Germinal center (tissue), 1 donor: Measurements from ENCODE around the gene ADCK2.
A peak's percentile ranks its signal among the peaks of the same experiment; 100 is the strongest.
"Not testable (repeated sequence)": the region's sequence is repeated elsewhere in the genome, so short reads cannot be mapped to it uniquely, and the experiment has no call there.

ENCODE experiments used
- DNase-seq: peaks from one replicate; pipeline ENCODE4 v3.0.0; 2012; ENCODE audit warnings: mixed read lengths, low spot score

The ADCK2 gene

DNA sequence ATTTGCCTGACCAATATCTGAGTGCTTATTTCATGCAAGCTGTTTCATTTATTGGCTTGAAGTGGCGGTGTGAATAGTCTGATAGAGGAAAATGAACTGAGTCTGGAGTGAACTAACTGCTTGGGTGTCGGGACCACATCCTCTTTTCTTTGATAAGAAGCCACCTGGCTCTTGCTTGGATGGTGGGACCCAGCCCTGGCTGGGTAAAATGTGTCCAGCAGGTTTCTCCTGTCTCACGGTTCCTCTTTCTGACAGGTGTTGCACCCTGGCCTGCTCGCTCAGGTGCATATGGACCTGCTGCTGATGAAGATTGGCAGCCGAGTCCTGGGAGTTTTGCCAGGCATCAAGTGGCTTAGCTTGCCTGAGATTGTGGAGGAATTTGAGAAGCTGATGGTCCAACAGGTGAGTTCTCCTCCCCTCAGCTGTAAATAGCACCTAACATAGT, 1.6 kb downstream of the ADCK2 start:
- peak; percentile 85 for DNase-seq

DNA sequence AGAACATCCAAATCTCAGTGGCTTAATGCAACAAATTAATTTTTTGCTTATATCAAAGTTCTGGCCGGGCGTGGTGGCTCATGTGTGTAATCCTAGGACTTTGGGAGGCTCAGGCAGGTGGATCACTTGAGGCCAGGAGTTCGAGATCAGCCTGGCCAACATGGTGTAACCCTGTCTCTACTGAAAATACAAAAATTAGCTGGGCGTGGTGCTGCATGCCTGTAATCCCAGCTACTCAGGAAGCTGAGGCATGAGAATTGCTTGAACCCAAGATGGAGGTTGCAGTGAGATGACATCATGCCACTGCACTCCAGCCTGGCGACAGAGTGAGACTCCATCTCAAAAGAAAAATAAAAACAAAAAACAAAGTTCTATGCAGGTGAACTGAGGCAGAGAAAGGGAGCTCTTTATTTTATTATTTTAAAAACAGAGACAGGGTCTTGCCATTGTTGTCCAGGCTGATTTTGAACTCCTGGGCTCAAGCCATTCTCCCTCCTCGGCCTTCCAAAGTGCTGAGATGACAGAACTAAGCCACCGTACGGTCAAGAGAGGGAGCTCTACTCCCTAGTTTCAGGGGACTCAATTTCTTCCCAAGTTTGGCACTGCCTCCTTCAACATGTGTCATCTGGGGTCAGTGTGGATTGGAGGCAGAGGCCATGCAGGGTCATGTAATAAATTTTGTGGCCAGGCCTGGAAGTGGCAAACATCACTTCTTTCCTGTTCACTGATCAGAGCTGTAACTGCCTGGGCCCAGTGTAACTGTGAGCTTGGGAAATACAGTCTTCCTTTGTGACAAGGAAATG, 2.4 kb downstream of the ADCK2 start:
- DNase-seq, result no peak

DNA sequence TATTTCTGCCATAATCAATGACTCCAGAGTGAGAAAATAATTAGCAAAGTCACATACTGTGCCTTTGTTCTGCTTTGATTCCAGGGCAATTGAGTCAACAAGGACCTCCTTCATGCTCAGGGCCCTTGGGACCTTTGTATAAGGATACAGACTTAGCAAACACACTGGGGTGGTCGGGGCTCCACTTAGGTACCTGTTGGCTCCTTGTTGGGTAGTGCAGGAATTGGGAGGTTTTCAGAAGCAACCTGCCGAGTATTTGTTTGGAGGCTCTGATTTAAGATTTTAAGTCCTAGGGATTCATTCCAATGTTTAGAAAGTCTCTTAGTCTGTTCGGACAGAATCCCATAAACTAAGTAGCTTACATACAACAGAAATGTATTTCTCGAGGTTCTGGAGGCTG, 3.0 kb downstream of the ADCK2 start:
- DNase-seq, result no peak

DNA sequence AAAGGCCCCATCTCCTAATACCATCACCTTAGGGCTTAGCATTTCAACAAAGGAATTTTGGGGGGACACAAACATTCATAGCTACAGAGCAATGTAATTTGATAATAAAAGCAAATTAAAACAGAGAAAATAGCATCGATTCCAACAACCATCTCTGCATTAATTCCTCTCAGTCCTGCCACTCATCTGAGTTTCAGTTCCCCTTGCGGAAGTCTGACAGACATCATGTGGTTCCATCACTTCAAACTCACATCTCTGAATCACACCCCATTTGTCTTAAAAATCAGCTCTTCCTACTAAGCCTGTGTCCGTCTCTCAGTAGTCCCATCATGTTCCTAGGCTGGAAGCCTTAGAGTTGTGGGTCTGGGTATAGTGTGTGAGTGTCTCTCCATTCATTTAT, 3.6 kb downstream of the ADCK2 start:
- DNase-seq, result peak; percentile 66

DNA sequence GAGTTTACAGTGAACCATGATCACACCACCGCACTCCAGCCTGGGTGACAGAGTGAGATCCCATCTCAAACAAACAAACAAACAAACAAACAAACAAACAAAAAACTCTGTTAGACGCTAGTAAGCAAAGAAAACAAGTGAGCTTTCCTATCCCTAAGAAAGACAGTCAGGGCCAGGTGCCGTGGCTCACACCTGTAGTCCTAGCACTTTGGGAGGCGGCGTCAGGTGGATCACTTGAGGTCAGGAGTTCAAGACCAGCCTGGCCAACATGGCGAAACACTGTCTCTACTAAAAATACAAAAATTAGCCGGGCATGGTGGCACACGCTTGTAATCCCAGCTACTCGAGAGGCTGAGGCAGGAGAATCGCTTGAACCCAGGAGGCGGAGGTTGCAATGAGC, 4.2 kb downstream of the ADCK2 start:
- DNase-seq, result not testable (repeated sequence)

DNA sequence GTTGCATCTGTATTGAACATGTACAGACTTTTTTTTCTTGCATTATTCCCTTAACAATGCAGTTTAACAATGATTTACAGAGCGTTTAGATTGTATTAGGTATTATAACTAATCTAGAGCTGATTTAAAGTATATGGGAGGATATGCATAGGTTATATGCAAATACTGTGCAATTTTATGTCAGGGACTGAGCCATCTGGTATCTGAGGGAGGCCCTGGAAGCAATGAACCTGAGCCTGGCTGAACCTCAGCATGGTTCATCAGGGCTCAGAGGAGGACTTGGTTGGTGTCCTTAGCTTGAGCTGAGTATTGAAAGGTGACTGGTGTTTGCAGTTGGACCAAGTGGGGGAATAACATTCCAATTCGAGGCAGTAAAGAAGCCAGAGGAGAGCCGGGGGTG, 4.8 kb downstream of the ADCK2 start:
- DNase-seq, result peak; percentile 45

DNA sequence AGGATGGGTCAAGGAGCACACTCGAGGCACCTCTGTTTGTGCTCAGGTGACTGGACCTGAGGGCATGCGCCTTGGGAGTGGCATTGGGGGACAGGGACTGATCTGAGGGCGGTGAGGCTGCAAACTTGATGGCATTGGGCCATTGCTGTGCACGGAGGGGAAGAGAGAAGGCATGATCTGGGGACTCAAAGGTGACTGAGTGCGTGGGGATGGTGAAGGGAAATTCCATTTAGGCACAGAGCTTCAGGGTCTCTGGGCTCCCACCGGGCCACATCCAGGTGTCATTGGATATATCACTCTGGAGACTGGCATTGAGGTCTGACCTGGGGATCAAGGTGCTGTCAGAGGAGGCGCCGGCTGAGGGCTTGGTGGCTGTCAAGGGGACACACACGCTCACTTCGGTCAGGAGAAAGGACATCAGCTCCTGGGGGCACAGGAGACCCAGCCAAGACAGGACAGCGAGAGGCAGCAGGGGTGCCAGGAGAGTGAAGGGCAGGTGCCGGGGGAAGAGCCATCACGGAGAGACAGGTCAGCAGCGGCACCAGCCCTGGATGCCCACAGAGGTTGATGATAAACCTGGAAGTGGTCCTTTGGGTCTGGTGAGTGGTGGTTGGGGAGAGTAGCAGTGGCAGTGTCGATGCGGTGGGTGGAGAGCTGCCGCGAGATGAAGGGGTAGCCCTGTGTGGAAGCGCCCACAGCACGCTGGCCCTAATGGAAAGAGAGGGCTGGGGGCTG, 5.5 kb downstream of the ADCK2 start:
- no peak for DNase-seq

DNA sequence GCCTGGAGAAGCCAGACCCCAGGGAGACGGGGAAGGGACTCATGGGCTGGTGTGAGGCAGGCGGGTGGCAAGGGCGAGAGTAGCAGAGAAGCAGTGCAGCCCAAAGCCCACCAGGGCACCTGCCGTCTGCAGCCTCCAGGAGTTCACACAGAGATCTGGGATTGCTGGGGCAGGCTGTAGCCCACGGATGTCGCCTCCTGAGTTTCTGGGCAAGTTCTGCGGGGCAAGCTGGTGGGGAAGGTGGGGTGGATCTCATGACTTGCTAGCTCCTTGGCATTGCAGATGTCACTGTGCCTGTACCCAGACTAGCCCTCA, 6.0 kb downstream of the ADCK2 start:
- no peak for DNase-seq

DNA sequence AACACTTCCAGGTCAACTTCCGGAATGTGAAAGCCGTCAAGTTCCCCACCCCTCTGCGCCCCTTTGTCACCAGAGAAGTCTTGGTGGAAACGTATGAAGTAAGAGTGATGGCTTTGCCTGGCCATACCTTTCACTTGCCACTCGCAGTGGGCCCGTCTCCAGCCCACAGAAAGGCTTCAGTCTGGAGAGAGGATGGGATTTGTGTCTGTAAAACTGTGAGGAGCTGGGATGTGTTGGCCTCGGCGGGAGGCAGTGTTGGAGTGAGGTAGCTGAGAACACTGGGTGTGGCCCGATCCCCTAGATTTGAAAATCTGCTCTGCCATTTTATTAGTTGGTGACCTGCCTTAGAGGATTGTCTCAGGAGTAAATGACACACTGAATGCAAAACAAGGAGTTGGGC, 6.4 kb downstream of the ADCK2 start:
- DNase-seq, result no peak

DNA sequence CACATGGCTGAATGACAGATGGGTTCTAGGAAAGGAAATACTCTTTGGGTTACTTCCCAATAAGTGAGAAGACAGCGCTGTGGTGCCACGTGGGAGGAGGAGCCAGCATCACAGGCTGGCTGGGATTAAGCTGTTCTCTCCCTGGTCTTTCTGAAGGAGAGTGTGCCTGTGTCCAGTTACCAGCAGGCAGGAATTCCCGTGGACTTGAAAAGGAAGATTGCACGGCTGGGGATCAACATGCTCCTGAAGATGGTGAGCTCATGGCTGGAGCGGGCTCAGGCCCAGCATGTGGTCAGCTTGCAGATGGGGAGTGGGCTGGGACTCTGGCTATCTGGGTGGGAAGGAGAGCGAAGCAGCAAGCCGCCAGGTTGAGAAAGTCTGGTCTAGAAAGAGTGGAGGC, 8.1 kb downstream of the ADCK2 start:
- DNase-seq, result no peak

DNA sequence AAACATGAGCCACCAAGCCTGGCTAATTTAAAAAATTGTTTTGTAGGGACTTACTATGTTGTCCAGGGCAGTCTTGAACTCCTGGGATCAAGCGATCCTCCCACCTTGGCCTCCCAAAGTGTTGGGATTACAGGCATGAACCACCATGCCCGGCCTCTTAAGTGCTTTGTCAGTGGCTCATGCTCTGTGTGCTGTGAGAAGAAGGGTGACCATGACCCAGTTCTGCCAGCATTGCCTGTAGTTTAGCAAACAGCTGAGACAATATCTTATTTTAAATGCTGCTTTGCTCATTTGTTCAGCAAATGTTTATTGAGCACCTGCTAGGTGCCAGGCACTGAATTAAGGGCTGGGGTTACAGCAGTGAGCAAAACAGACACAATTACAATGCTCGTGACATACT, 9.0 kb downstream of the ADCK2 start:
- no peak for DNase-seq

DNA sequence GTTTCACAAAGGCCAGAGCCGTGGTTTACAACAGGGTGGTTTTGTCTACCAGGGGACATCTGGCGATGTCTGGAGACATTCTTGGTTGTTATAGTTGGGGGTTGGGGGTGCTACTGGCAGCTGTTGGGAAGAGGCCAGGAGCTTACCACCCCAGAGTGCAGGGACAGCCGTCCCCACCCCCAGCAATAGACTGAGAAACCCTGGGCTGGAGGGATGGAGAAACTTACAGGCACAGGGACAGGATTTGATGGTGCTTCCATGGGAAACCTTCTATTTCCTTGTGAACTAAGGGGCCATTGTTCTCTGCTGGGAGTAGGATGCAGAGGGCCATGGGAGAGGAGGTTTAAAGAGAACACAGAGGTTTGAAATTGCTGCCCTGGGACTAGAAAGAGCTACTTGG, 10.9 kb downstream of the ADCK2 start:
- DNase-seq, result no peak

DNA sequence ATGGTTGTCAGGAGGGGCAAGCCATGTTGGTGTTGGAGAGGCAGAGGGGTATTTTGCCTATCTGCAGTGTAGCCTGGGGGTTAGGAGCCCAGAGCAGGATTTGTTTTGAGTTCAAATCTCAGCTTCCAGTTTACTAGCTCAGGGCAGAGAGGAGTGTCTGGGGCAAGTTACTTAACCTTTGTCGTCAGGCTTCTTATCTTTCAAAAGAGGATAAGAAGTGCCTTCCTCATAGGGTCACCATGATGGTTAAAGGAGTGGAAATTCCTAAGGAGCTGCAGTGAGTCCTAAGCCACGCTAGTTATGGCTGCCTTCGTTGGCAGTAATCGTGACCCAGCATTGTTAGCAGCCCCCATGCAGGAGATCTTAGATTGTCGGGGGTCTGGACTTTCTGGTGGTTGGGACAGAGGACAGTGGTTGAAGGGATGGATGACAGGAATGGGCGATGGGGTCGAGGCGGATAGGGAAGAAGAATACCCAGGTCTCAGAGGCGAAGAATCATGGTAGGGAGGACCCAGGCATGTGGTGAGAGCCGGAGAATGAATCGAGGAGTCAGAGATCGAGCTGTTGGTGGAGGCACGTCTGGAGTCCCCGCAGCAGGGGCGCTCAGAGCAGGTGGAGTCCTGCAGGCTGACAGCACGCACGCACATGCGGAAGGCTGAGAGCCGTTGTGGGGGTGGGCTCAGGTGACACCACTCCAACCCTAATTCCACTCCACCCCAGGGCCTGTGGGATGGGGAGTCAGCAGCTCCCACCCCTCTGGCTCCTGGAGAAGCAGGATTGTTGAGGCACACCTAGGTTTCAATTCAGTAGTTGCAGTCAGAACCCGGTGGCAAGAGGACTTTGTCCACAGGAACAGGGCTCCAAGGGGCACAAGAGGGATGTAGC, 11.6 kb downstream of the ADCK2 start:
- DNase-seq, result no peak

DNA sequence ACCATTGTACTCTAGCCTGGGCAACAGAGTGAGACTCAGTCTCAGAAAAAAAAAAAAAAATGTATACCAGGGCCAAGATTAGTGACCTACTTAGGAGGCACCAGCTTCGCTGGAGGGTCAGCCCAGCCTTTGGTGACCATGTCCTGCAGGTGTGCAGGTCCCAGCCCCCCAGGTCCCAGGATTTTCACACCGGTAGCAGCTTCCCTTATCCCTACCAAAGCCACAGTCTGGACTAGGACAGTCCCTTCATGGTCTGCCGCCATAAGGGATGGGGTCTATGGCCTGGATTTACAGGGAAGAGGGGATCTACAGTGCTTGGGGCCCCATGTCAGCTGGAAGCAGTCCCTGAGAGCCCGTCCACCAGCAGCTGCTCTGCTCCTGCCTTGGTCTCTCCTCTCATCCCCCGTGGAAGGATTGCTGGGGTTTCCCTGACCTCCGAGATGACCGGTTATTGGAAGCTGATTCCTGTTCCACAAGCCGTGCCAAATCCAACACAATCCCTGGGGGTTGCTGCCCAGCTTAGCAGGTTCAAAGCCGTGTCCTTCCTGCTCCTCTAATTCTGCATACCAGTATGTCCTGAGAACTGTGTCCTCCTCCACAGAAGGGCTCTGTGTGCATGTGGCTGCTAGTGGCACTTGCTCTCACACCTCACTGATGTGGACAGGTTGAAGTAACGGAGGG, 12.8 kb downstream of the ADCK2 start:
- no peak for DNase-seq

DNA sequence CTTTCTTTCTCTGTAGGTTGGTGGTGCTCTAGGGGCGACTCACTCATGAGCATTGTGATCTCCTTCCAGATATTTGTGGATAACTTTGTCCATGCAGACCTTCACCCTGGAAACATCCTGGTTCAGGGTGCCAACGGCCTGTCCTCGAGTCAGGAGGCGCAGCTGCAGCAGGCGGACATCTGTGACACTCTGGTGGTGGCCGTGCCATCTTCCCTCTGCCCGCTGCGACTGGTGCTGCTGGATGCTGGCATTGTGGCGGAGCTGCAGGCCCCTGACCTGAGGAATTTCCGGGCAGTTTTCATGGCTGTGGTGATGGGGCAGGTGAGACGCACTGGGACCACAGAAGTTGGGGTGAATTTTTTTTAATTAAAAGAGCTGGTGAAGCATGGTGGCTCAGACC, 14.2 kb downstream of the ADCK2 start:
- DNase-seq, result no peak

DNA sequence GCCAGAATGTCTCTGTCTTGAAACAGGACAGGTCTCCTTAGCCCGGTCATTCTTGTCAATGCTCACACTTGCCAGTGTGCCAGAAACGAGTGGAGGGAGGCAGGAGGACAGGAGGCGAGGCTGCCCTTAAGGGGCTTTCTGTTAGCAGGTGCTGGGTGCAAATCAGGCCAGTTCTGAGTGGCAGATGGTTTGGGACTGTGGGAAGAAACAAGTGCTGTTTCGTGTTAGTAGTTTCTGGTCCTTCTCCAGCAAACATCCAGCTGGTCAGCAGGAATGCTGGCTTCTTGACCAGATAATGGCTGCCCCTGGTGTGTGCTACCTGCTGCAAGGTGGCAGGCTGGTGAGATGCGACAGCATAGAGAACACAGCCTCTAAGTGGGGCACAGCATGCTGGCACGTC, 15.6 kb downstream of the ADCK2 start:
- DNase-seq, result no peak

DNA sequence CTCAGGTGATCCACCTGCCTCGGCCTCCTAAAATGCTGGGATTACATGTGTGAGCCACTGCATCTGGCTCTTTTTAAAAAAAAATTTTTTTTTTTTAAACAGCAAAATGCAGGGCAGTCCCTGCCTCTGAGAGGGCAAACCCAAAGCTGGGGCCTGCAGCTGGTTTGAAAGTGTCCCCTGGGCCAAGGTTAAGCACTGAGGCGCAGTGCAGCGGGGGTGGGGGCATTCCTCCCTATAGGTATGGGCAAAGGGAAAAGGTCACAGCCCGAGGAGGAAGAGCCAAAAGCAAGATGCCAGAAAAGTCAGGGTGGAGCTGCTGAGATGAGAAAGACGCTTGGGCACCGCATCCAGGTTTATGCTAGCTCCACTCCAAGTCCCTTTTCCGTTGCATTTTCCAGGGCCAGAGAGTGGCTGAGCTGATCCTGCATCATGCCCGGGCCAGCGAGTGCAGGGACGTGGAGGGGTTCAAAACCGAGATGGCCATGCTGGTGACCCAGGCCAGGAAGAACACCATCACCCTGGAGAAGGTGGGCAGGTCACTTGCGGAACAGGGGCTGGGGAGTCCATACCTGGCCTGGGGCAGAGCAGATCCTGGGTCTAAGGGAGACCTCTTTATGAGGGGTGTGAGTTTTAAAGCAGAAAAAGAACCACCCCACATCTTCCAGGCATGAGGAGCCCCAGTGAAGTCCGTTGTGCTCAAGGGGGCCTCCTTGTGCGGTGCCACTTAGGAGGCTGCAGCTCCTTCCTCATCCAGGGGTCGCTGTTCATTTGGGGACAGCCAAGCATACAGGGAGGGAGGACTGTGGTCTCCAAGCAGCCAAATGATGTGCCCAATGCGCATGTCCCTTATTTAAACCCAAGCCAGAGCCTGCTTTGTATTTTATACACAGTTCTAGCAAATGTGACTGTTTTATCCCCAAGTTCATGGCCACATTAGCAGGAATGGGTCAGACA, 16.7 kb downstream of the ADCK2 start:
- no peak for DNase-seq

DNA sequence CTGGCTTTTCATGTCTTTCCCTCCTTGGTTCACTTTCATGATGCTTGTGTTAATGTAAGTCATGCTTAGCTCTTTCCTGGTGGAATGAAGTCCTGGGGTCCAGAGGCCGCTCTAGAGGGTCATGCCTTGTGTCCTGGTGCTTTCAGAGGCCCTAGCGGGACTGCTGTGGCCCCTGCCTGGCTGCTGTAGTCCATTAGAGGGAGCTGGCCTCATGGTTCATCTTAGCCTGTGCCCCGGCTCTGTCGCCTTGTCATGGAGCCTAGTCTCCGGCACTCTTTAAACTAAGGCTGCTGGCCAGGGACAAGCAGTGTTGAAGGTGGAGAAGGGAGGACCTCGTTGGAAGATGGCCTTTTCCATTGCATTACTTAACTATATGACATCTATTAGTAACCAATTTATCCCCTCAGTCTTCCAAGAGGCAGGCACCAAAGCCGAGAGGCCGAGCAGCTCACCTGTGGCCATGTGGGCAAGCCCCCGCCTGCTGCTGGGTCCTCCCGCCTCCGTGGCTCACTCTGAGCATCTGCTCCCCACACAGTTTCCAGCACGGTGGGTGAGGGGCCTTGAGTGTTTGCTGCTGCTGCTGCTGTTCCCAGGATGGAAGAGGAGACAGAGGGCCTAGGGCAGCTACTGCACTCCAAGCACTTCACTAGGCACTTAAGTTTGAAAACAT, 18.8 kb downstream of the ADCK2 start:
- no peak for DNase-seq

DNA sequence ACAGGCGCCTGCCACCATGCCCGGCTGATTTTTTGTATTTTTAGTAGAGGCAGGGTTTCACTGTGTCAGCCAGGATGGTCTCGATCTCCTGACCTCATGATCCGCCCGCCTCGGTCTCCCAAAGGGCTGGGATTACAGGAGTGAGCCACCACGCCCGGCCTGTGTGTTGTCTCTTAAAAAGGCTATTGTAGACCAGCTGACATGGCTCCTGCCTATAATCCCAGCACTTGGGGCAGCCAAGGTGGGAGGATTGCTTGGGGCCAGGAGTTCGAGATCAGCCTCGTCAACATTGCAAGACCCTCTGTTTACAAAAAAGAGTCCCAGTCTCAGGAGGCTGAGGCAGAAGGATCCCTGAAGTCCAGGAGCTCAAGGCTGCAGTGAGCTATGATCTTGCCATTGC, 21.1 kb downstream of the ADCK2 start:
- DNase-seq, result not testable (repeated sequence)

DNA sequence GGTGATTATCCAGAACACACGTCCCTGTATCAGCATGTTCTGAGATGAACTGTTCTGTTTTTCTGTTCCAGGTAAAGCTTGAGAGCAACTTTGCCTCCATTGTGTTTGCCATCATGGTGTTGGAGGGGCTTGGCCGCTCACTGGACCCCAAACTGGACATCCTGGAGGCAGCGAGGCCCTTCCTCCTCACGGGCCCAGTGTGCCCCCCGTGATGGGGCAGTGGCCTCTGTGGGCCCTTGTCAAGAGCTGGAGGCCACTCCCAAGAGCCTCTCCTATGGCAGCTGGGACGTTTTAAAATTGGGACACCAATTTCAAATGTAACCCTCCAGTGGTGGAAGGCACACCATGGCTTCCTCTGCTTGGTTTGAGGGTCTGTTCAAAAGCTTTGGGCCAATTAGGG, 21.8 kb downstream of the ADCK2 start:
- DNase-seq, result no peak
